ENCODE data around the gene MFSD1. TPM values are rescaled to one million over a fixed set of nuclear protein-coding genes. Genes with fewer than 3 reads are reported as not detected.

Gene MFSD1
- total and polyA plus RNA-seq, 2 donors (not counting 1 experiment from before 2014, with no cell fraction given): 16.4 to 31.8 TPM

- DNase-seq (no peak), ATAC-seq (ENCODE audit: low read depth) (no peak)
- no peaks in the 10 kb centered on the region for H3K4me1 Mint-ChIP-seq
- H3K9me3 ChIP-seq (ENCODE audit: control extremely low read depth in 1 of 3, control insufficient read depth in 2 of 3, insufficient read depth in 1 of 3, low read length in 2 of 3): no peaks in the 10 kb centered on the region
- H4K20me1 ChIP-seq (ENCODE audit: control insufficient read depth, insufficient read depth, low read length, poor library complexity, severe bottlenecking): peaks cover 7% of the 10 kb centered on the region
- no CpG with 5 or more reads among the region's 3 CpGs for WGBS (ENCODE audit: insufficient coverage)
- H3K79me2 ChIP-seq (ENCODE audit: control insufficient read depth, insufficient read depth, low read length): no peaks in the 10 kb centered on the region
- no peaks in the 10 kb centered on the region for H3K27me3 Mint-ChIP-seq
- no peak overlapping the region for H3K4me2 ChIP-seq (replicated peaks; ENCODE audit: low read depth, low read length, poor library complexity, severe bottlenecking)
- no peak overlapping the region for H2AFZ ChIP-seq (ENCODE audit: insufficient read depth, low read depth, low read length, poor library complexity, severe bottlenecking)
- TF ChIP-seq CTCF (IDR thresholded peaks at IDR 0.05): no peak
- TF ChIP-seq EZH2 (IDR thresholded peaks at IDR 0.05; ENCODE audit: borderline replicate concordance, insufficient read depth, low read depth, low read length, poor library complexity, severe bottlenecking): no peak
- no peak overlapping the region for H3K9ac ChIP-seq (ENCODE audit: low read length)
- no peaks in the 10 kb centered on the region for H3K4me1 ChIP-seq (ENCODE audit: control insufficient read depth in 2 of 2, insufficient read depth in 2 of 2, low read length in 2 of 2)
- H3K27me3 ChIP-seq (replicated peaks in 1 of 4; ENCODE audit: control extremely low read depth in 1 of 4, control insufficient read depth in 3 of 4, insufficient read depth in 4 of 4, low read length in 3 of 4): no peaks in the 10 kb centered on the region
- no peak overlapping the region for H3K27ac ChIP-seq (ENCODE audit: low read length in 2 of 2)
- intact Hi-C loops (cut with micrococcal nuclease): no loop called here
- H3K4me3 Mint-ChIP-seq: no peak overlapping the region
- H3K27ac Mint-ChIP-seq: no peak overlapping the region
- H3K9me3 Mint-ChIP-seq (ENCODE audit: insufficient read depth): no peaks in the 10 kb centered on the region
- H3K36me3 ChIP-seq (replicated peaks in 1 of 2; ENCODE audit: control extremely low read depth in 1 of 2, control insufficient read depth in 1 of 2, extremely low read depth in 1 of 2, insufficient read depth in 2 of 2, low read length in 1 of 2): peaks cover 25 to 70% of the 10 kb centered on the region in 2 experiments
- POLR2A ChIA-PET: no interaction called here
- H3K4me3 ChIP-seq (ENCODE audit: control extremely low read depth in 1 of 5, extremely low read depth in 1 of 5, insufficient read depth in 1 of 5, low read depth in 2 of 5, low read length in 4 of 5): no peak overlapping the region
- CTCF ChIA-PET: interaction anchor here (1.1 kb wide), 1 partner anchor 22 kb away, joined by 3 read pairs; no protein-coding TSS in a partner anchor
Observed at GRCh38 chr3:158819282-158819681, 17.4 kb downstream of the MFSD1 start.

GRCh38 chr3:158820521-158820920 is 18.7 kb downstream of the MFSD1 start:
- Histone ChIP-seq H3K27ac (ENCODE audit: low read length in 2 of 2) (no peak overlapping the region), H3K27me3 (replicated peaks in 1 of 4; ENCODE audit: control extremely low read depth in 1 of 4, control insufficient read depth in 3 of 4, insufficient read depth in 4 of 4, low read length in 3 of 4) (no peaks in the 10 kb centered on the region)
- no peak for DNase-seq

More at GRCh38 chr3:158820521-158820920, 18.7 kb downstream of the MFSD1 start:
- Histone ChIP-seq H4K20me1 (ENCODE audit: control insufficient read depth, insufficient read depth, low read length, poor library complexity, severe bottlenecking) (peaks cover 7% of the 10 kb centered on the region), H3K4me1 (ENCODE audit: control insufficient read depth in 2 of 2, insufficient read depth in 2 of 2, low read length in 2 of 2) (no peaks in the 10 kb centered on the region), H3K4me3 (ENCODE audit: control extremely low read depth in 1 of 5, extremely low read depth in 1 of 5, insufficient read depth in 1 of 5, low read depth in 2 of 5, low read length in 4 of 5) (no peak overlapping the region), H3K9ac (ENCODE audit: low read length) (no peak overlapping the region), H3K9me3 (ENCODE audit: control extremely low read depth in 1 of 3, control insufficient read depth in 2 of 3, insufficient read depth in 1 of 3, low read length in 2 of 3) (no peaks in the 10 kb centered on the region), H3K79me2 (ENCODE audit: control insufficient read depth, insufficient read depth, low read length) (no peaks in the 10 kb centered on the region), H2AFZ (ENCODE audit: insufficient read depth, low read depth, low read length, poor library complexity, severe bottlenecking) (no peak overlapping the region), H3K36me3 (replicated peaks in 1 of 2; ENCODE audit: control extremely low read depth in 1 of 2, control insufficient read depth in 1 of 2, extremely low read depth in 1 of 2, insufficient read depth in 2 of 2, low read length in 1 of 2) (peaks cover 25 to 76% of the 10 kb centered on the region in 2 experiments), H3K4me2 (replicated peaks; ENCODE audit: low read depth, low read length, poor library complexity, severe bottlenecking) (no peak overlapping the region)
- ATAC-seq (ENCODE audit: low read depth): no peak
- H3K27ac Mint-ChIP-seq: no peak overlapping the region
- no peak overlapping the region for H3K4me3 Mint-ChIP-seq
- H3K27me3 Mint-ChIP-seq: no peaks in the 10 kb centered on the region
- intact Hi-C loops (cut with micrococcal nuclease): no loop called here
- WGBS (ENCODE audit: insufficient coverage): no CpG with 5 or more reads among the region's 3 CpGs
- no peaks in the 10 kb centered on the region for H3K9me3 Mint-ChIP-seq (ENCODE audit: insufficient read depth)
- ChIA-PET CTCF (no interaction called here), POLR2A (no interaction called here)
- TF ChIP-seq CTCF (IDR thresholded peaks at IDR 0.05) (no peak), EZH2 (IDR thresholded peaks at IDR 0.05; ENCODE audit: borderline replicate concordance, insufficient read depth, low read depth, low read length, poor library complexity, severe bottlenecking) (no peak)
- no peaks in the 10 kb centered on the region for H3K4me1 Mint-ChIP-seq
